GM12801 (cell line): ENCODE measurements around the gene CHRM2.

Experiments used
- CTCF ChIP-seq: IDR thresholded peaks from one replicate; pipeline ENCODE4 v1.5.1; 2011; ENCODE audit warnings: control low read depth; ENCODE audit not compliant: insufficient read length; ENCODE audit errors: extremely low read depth

The CHRM2 gene

DNA sequence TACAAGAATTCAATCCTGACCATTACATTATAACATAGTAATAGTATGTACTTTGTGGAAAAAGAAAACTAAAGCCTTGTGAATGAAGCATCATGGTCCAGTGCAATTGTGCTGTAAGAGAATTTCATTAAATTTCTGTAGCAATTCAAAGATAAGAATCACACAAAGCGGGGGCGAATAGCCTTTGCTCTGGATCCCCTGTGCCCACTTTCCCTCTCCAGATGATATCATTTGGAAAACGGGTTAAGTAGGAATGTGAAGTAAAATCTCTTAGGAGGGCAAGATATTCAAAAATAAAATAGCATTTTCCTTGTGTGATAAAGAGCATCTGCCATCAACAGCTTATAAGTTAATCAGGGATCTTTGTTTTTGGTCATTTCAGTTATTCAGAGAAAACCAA is 177.1 kb downstream of the CHRM2 start:
- no peak for TF ChIP-seq CTCF

- TF ChIP-seq CTCF = no peak
Observed at GRCh38 chr7:137069249-137069963, 201.0 kb downstream of the CHRM2 start.
